Testis (tissue), 3 donors: ENCODE data around the gene ARAP1. TPM values are rescaled to one million over a fixed set of nuclear protein-coding genes. Genes with fewer than 3 reads are reported as not detected.

Experiments
- DNase-seq: peaks from one replicate; pipeline ENCODE4 v3.0.0-alpha.2; 2019
- H3K27ac ChIP-seq, 2 donors: fragments of 200-600 bp; sonication (generic); one replicate each; pipeline ENCODE4 v1.5.1; 2019
- H3K27me3 ChIP-seq: fragments of 200-600 bp; sonication (generic); one replicate; pipeline ENCODE4 v1.5.1; 2019
- H3K36me3 ChIP-seq: fragments of 200-600 bp; sonication (generic); one replicate; pipeline ENCODE4 v1.5.1; 2017; ENCODE audit warnings: low read depth; ENCODE audit errors: missing control alignments
- H3K4me1 ChIP-seq: fragments of 200-600 bp; sonication (generic); one replicate; pipeline ENCODE4 v1.5.1; 2019
- H3K4me3 ChIP-seq, 2 donors: fragments of 200-600 bp; sonication (generic); one replicate each; pipeline ENCODE4 v1.5.1; 2017 to 2019
- H3K9me3 ChIP-seq: fragments of 200-600 bp; sonication (generic); one replicate; pipeline ENCODE4 v1.5.1; 2017
- POLR2A ChIP-seq: fragments of 450-650 bp; IDR thresholded peaks from one replicate; pipeline ENCODE4 v1.6.1; 2017; ENCODE audit warnings: antibody characterized with exemption, mild to moderate bottlenecking, moderate library complexity
- WGBS, 2 donors: methylation state at CpG; one replicate each; pipeline ENCODE4 v1.1.5; 2018; 5-methylcytosine and 5-hydroxymethylcytosine counted together
- intact Hi-C: fragments of 100-400 bp; cut with DNase I; formaldehyde crosslinking; loops from one replicate; pipeline ENCODE4 v1.15.1; 2023; ENCODE audit warnings: low total_unique reads
- polyA plus RNA-seq: library from polyadenylated mRNA; stranded (reverse); fragments of 350-450 nt; fragmentation: Illumina TruSeq; extraction: RNeasy Lipid Tissue Mini Kit (QIAGEN cat#74804); gene quantifications from one replicate; pipeline ENCODE4 v1.2.3, GENCODE V29; 2014; ENCODE audit warnings: low read depth, low replicate concordance; ENCODE audit not compliant: insufficient read depth
- total RNA-seq, 2 donors: library from RNA; depleted of rRNA; stranded (reverse); fragments of >200 nt; gene quantifications; one replicate each; pipeline ENCODE4 v1.2.3, GENCODE V29; 2016
- TF ChIP-seq, protein P1 (sequence below), 3 experiments: fragments of 450-650 bp in 2 of 3; fragments of 200-600 bp in 1 of 3; sonication (generic) in 1 of 3; IDR thresholded peaks; one replicate each; pipeline ENCODE4 v1.5.1; 2016 to 2019; ENCODE audit warnings: antibody characterized with exemption in 3 of 3, mild to moderate bottlenecking in 2 of 3, moderate library complexity in 1 of 3

Gene ARAP1
- total and polyA plus RNA-seq, 3 donors from 2014 or later, result 46.9 to 88.3 (median 65.2) TPM

- TF ChIP-seq, protein P1, sequence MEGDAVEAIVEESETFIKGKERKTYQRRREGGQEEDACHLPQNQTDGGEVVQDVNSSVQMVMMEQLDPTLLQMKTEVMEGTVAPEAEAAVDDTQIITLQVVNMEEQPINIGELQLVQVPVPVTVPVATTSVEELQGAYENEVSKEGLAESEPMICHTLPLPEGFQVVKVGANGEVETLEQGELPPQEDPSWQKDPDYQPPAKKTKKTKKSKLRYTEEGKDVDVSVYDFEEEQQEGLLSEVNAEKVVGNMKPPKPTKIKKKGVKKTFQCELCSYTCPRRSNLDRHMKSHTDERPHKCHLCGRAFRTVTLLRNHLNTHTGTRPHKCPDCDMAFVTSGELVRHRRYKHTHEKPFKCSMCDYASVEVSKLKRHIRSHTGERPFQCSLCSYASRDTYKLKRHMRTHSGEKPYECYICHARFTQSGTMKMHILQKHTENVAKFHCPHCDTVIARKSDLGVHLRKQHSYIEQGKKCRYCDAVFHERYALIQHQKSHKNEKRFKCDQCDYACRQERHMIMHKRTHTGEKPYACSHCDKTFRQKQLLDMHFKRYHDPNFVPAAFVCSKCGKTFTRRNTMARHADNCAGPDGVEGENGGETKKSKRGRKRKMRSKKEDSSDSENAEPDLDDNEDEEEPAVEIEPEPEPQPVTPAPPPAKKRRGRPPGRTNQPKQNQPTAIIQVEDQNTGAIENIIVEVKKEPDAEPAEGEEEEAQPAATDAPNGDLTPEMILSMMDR (IDR thresholded peaks at IDR 0.05), result no peak
- TF ChIP-seq POLR2A, result no peak
- WGBS, 2 donors, result 66 to 67% methylated on average over 13 to 16 of the region's 16 CpGs
- intact Hi-C loops, result no loop called here
- H3K36me3 ChIP-seq, result no peaks in the 10 kb centered on the region
- H3K9me3 ChIP-seq, result no peaks in the 10 kb centered on the region
- no peaks in the 10 kb centered on the region for H3K27me3 ChIP-seq
- DNase-seq, result no peak
- no peaks in the 10 kb centered on the region for H3K4me1 ChIP-seq
- H3K4me3 ChIP-seq, result no peak overlapping the region
- H3K27ac ChIP-seq, result no peak overlapping the region
Measured at GRCh38 chr11:72787216-72788104, 35.3 kb upstream of the ARAP1 start.

DNA sequence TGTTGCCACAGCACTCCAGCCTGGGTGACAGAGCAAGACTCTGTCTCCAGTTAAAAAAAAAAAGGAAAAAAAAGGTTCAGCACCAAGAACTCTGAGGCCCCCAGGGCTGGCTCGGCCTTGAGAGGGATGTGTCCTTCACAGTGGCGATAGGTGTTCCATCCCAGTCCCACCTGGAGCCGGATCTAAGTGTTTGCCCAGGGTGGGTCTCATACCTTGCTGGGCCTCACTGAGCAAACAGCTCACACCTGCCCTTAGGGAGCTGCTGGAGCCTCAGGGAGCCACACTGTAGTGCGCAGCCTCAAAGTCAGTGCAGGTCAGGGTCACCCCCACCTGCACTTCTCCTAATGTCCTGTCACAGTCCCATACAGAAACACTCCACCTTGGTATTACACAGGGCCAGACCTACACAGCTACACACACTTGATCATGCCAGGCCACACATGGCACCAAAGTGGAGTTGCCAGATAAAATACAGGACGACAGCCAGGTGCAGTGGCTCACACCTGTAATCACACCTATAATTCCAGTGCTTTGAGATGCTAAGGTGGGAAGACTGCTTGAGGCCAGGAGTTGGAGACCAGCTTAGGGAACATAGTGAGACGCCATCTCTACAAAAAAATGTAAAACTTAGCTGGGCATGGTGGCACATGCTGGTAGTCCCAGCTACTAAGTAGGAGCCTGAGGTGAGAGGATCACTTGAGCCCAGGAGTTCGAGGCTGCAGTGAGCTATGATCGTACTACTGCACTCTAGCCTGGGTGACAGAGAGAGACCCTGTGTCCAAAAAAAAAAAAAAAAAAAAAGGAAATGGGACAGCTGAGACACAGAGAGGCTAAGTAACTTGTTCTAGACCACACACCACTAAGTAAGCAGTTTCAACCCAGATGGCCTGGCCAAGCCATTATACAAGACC, 34.4 kb upstream of the ARAP1 start:
- intact Hi-C loops, result no loop called here
- Histone ChIP-seq H3K36me3 (no peaks in the 10 kb centered on the region), H3K9me3 (no peaks in the 10 kb centered on the region), H3K4me1 (no peaks in the 10 kb centered on the region), H3K27me3 (no peaks in the 10 kb centered on the region), H3K27ac (no peak overlapping the region), H3K4me3 (no peak overlapping the region)
- DNase-seq, result no peak
- TF ChIP-seq, protein P1 (IDR thresholded peaks at IDR 0.05), result no peak
- TF ChIP-seq POLR2A, result no peak
- 77 to 90% methylated on average over 8 of the region's 8 CpGs for WGBS, 2 donors

DNA sequence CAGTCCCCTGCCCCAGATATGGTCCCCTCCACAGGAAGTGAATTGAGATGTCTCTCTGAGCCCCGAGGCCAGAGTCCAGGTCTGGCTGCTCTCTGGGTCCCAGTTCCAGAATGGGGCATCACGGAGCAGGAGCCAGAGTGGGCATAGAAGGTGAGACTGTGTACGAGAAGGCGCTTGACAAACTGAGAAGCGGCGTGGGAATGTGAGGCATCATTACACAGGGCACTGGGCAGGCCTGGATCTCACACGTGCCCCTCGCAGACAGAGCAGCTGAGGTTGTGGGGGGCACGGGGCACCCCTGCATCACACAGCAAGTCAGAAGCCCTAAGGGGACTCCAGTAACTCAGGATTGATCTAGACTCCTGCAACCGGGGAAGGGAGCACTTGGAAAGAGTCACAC, 32.5 kb upstream of the ARAP1 start:
- WGBS, 2 donors, result 93 to 95% methylated on average over 9 to 10 of the region's 10 CpGs
- no peak for TF ChIP-seq POLR2A
- TF ChIP-seq, protein P1 (IDR thresholded peaks at IDR 0.05), result no peak
- Histone ChIP-seq H3K27me3 (no peaks in the 10 kb centered on the region), H3K36me3 (no peaks in the 10 kb centered on the region), H3K27ac (no peak overlapping the region), H3K4me1 (peaks cover 9% of the 10 kb centered on the region), H3K4me3 (no peak overlapping the region), H3K9me3 (no peaks in the 10 kb centered on the region)
- DNase-seq, result no peak
- intact Hi-C loops, result no loop called here

DNA sequence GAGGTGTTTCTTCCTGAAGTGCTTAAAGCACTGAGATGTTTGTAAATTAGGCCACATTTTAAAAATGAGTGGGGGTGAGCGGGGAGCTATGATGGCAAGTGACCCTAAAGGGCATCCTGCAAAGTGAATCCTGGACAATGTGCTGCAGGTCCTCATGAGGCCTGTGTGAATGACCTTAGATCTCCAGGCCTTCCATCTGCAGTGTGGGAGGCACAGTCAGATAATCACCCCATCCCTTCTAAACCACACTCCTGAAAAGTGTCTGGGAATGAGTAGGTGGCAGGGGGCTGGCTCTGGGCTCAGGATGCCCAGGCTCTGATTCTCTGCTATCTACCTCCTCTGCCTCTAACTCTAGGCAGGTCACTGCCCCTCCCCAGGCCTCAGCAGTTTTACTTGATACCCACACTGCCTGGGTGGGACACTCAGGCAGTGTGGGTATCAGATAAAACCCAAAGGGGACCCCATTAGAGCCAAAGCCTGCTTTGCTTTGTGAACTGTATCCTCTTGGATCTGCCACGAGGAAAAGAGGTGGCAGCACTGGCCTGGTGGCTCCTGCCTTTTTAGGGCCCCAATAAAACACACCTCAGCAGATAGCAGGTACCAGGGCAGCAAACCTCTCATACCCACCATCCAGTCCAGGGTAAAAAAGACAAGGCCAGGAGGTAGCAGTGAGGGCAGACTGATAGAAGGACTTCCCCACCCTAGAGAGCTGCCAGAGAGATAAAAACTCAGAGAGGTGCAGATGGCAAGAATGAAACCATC, 31.1 kb upstream of the ARAP1 start:
- Histone ChIP-seq H3K4me3 (no peak overlapping the region), H3K4me1 (peaks cover 9% of the 10 kb centered on the region), H3K9me3 (no peaks in the 10 kb centered on the region), H3K27ac (no peak overlapping the region), H3K36me3 (no peaks in the 10 kb centered on the region), H3K27me3 (no peaks in the 10 kb centered on the region)
- 83 to 85% methylated on average over 2 of the region's 2 CpGs for WGBS, 2 donors
- TF ChIP-seq, protein P1 (IDR thresholded peaks at IDR 0.05), result no peak
- TF ChIP-seq POLR2A, result no peak
- intact Hi-C loops, result no loop called here
- no peak for DNase-seq
